K562 (cell line): Measurements from ENCODE around the gene FAM117A. TPM values are rescaled to one million over a fixed set of nuclear protein-coding genes. Genes with fewer than 3 reads are reported as not detected.

Source experiments
- CBFA2T3 ChIP-seq: fragments of 450-650 bp; IDR thresholded peaks from 2 replicates; pipeline ENCODE4 v1.6.1; 2017
- CREB3L1 ChIP-seq: fragments of 450-650 bp; IDR thresholded peaks from 2 replicates; pipeline ENCODE4 v1.6.1; 2014; ENCODE audit warnings: low read depth, mild to moderate bottlenecking, moderate library complexity, borderline replicate concordance
- ETV5 ChIP-seq: sonication (generic); formaldehyde crosslinking; IDR thresholded peaks from 2 replicates; pipeline ENCODE4 v1.4.0; 2020; ENCODE audit warnings: low read depth, mild to moderate bottlenecking, missing genetic modification reagents
- GTF2F1 ChIP-seq: IDR thresholded peaks from 2 replicates; pipeline ENCODE4 v1.6.1; 2011; ENCODE audit warnings: low read depth, low read length, improper control_type of control experiment
- MBD1 ChIP-seq: fragments of 250-450 bp; sonication (Bioruptor Pico); IDR thresholded peaks from 2 replicates; pipeline ENCODE4 v1.8.0; 2022; ENCODE audit warnings: inconsistent platforms
- MEIS2 ChIP-seq: fragments of 450-650 bp; IDR thresholded peaks from 2 replicates; pipeline ENCODE4 v1.6.1; 2014; ENCODE audit warnings: mild to moderate bottlenecking; ENCODE audit not compliant: partially characterized antibody
- MYBL2 ChIP-seq, 2 experiments: fragments of 450-650 bp in 1 of 2; sonication (generic) in 1 of 2; formaldehyde crosslinking in 1 of 2; IDR thresholded peaks; 2 replicates each; pipeline versions ENCODE4 v1.6.1 to v1.8.1; 2017 to 2022; ENCODE audit warnings: borderline replicate concordance in 1 of 2, inconsistent platforms in 1 of 2, low read depth in 1 of 2, mild to moderate bottlenecking in 1 of 2, missing genetic modification reagents in 1 of 2, moderate library complexity in 1 of 2
- PRDM10 ChIP-seq: fragments of 450-650 bp; IDR thresholded peaks from 2 replicates; pipeline ENCODE4 v1.6.1; 2018; ENCODE audit not compliant: partially characterized antibody
- RFX5 ChIP-seq: IDR thresholded peaks from 2 replicates; pipeline ENCODE4 v1.6.1; 2011; ENCODE audit warnings: low read depth, mild to moderate bottlenecking, improper control_type of control experiment, low read length
- RFX7 ChIP-seq: fragments of 250-450 bp; sonication (Bioruptor Pico); IDR thresholded peaks from 2 replicates; pipeline ENCODE4 v1.5.1; 2021; ENCODE audit warnings: mild to moderate bottlenecking
- SMAD3 ChIP-seq: fragments of 450-650 bp; formaldehyde crosslinking; conservative IDR thresholded peaks from 2 replicates; pipeline ENCODE4 v1.4.0; 2020; ENCODE audit warnings: mild to moderate bottlenecking
- ZFP91 ChIP-seq: sonication (generic); formaldehyde crosslinking; IDR thresholded peaks from 2 replicates; pipeline ENCODE4 v1.8.0; 2022; ENCODE audit warnings: mild to moderate bottlenecking, missing genetic modification reagents
- ZNF133 ChIP-seq: fragments of 250-450 bp; sonication (Bioruptor Pico); IDR thresholded peaks from 2 replicates; pipeline ENCODE4 v1.4.0; 2020; ENCODE audit warnings: mild to moderate bottlenecking
- ZNF280B ChIP-seq: fragments of 250-450 bp; sonication (Bioruptor Pico); IDR thresholded peaks from 2 replicates; pipeline ENCODE4 v1.5.1; 2021; ENCODE audit warnings: mild to moderate bottlenecking
- polyA plus RNA-seq, 8 experiments: library from polyadenylated mRNA; depleted of rRNA in 4 of 8; stranded (reverse) in 5 of 8; unstranded in 3 of 8; fragments of >200 nt; fragmentation: Nextera tagmentation in 2 of 8; fragmentation: Illumina TruSeq in 1 of 8; extraction: Ambion mirVana in 2 of 8; extraction: Trizol in 1 of 8; gene quantifications; 2 replicates each; pipeline versions ENCODE4 v1.2.1 to v1.2.3, GENCODE V29; 2011 to 2014; ENCODE audit warnings: inconsistent platforms in 1 of 8, missing spikeins in 1 of 8
- total RNA-seq, 7 experiments: library from RNA; depleted of rRNA in 6 of 7; stranded (reverse); fragments of >200 nt in 6 of 7; fragmentation: Illumina TruSeq in 2 of 7; extraction: Trizol in 2 of 7; gene quantifications; 2 replicates each; pipeline versions ENCODE4 v1.2.1 to v1.2.3, GENCODE V29; 2011 to 2021; ENCODE audit warnings: low replicate concordance in 1 of 7

Gene FAM117A
- total and polyA plus RNA-seq, 9 of the 15 experiments (the other 6 are each of a cell fraction or from before 2014, with no cell fraction given) = 3.1 to 79.7 (median 36.6) TPM

- TF ChIP-seq ZFP91 (CRISPR knock-in tag) (no peak), GTF2F1 (no peak), CBFA2T3 (peak; percentile 100), SMAD3 (peak; percentile 95), ZNF280B (CRISPR knock-in tag) (no peak), MBD1 (no peak), ETV5 (CRISPR knock-in tag) (peak; percentile 95), MEIS2 (peak; percentile 88), MYBL2 (IDR thresholded peaks at IDR 0.05; ENCODE audit: low read depth) (peak; percentile 52; the same call in 1 of the 2 replicates), MYBL2 (CRISPR knock-in tag; IDR thresholded peaks at IDR 0.05; ENCODE audit: borderline replicate concordance) (no peak), PRDM10 (peak; percentile 80), RFX7 (CRISPR knock-in tag) (0 out of 2 replicates have a peak, but pooled peaks have one; percentile 36), CREB3L1 (peak; percentile 85; the same call in 1 of the 2 replicates), ZNF133 (CRISPR knock-in tag) (no peak), RFX5 (no peak; the same call in 1 of the 2 replicates)
These were observed 24.2 kb downstream of the FAM117A start (continued) for GRCh38 chr17:49739641-49740271.
